ENCODE results near the gene YLPM1. TPM values are rescaled to one million over a fixed set of nuclear protein-coding genes. Genes with fewer than 3 reads are reported as not detected.
"Not testable (repeated sequence)": the region's sequence is repeated elsewhere in the genome, so short reads cannot be mapped to it uniquely, and the experiment has no call there.

The YLPM1 gene
- total and polyA plus RNA-seq, 11 donors, result 15.0 to 48.1 (median 25.5) TPM

DNA sequence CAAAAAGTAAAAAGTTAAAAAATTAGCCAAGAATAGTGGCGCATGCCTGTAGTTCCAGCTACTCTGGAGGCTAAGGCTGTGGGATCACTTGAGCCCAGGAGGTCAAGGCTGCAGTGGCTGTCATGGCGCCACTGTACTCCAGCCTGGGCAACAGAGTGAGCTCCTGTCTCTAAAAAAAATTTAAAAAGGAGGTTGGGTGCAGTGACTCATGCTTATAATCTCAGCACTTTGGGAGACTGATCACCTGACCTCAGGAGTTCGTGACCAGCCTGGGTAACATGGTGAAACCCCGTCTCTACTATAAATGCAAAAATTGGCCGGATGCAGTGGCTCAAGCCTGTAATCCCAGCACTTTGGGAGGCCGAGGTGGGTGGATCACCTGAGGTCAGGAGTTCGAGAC lies 8.2 kb upstream of the YLPM1 start:
- intact Hi-C loops (cut with DNase I), result no loop called here

DNA sequence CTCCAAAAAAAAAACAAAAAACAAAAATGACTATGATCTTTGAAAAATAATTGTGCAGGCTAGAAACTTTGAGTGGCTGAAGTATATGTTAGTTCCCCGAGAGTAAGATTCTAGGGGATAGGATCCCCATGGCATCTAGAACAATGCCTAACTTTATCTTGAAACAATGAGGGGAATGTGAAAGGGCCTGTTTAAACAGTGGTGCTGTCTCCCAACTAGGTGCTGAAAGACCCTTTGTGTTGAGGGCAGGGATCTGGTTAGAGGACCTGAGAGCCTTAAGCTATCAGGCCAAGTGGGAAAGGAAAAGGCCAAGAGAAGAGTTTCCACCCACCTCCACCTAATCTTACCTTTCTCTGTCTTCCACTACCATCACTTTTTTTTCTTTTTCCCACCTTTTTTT lies 6.8 kb upstream of the YLPM1 start:
- intact Hi-C loops (cut with DNase I), result no loop called here
- WGBS, 4 donors, result 56 to 71% (median 66%) methylated on average over 1 of the region's 1 CpG
- Histone ChIP-seq H3K9me3 (peaks cover 0 to 15% (median 3%) of the 10 kb centered on the region in 12 donors), H3K4me1 (no peaks in the 10 kb centered on the region), H3K27me3 (no peaks in the 10 kb centered on the region), H3K36me3 (no peaks in the 10 kb centered on the region), H3K4me3 (no peak overlapping the region), H3K27ac (no peak overlapping the region)
- no peak for TF ChIP-seq POLR2A (IDR thresholded peaks at IDR 0.05)
- TF ChIP-seq, protein P1, sequence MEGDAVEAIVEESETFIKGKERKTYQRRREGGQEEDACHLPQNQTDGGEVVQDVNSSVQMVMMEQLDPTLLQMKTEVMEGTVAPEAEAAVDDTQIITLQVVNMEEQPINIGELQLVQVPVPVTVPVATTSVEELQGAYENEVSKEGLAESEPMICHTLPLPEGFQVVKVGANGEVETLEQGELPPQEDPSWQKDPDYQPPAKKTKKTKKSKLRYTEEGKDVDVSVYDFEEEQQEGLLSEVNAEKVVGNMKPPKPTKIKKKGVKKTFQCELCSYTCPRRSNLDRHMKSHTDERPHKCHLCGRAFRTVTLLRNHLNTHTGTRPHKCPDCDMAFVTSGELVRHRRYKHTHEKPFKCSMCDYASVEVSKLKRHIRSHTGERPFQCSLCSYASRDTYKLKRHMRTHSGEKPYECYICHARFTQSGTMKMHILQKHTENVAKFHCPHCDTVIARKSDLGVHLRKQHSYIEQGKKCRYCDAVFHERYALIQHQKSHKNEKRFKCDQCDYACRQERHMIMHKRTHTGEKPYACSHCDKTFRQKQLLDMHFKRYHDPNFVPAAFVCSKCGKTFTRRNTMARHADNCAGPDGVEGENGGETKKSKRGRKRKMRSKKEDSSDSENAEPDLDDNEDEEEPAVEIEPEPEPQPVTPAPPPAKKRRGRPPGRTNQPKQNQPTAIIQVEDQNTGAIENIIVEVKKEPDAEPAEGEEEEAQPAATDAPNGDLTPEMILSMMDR (IDR thresholded peaks at IDR 0.05), result no peak
- ATAC-seq, result no peak
- no peak for DNase-seq

More for the DNA sequence above, 8.2 kb upstream of the YLPM1 start:
- no peaks in the 10 kb centered on the region for H3K36me3 ChIP-seq
- 86 to 92% (median 91%) methylated on average over 7 of the region's 7 CpGs for WGBS, 4 donors
- no peak overlapping the region for H3K27ac ChIP-seq
- DNase-seq (no peak), ATAC-seq (no peak)
- no peaks in the 10 kb centered on the region for H3K4me1 ChIP-seq
- TF ChIP-seq, protein P1 (IDR thresholded peaks at IDR 0.05), result no peak
- TF ChIP-seq POLR2A (IDR thresholded peaks at IDR 0.05), result no peak
- no peak overlapping the region for H3K4me3 ChIP-seq
- no peaks in the 10 kb centered on the region for H3K27me3 ChIP-seq
- H3K9me3 ChIP-seq, result peaks cover 0 to 15% (median 3%) of the 10 kb centered on the region in 12 donors

GRCh38 chr14:74758505-74758904 lies 4.6 kb upstream of the YLPM1 start:
- intact Hi-C loops (cut with DNase I), result not testable (repeated sequence)

DNA sequence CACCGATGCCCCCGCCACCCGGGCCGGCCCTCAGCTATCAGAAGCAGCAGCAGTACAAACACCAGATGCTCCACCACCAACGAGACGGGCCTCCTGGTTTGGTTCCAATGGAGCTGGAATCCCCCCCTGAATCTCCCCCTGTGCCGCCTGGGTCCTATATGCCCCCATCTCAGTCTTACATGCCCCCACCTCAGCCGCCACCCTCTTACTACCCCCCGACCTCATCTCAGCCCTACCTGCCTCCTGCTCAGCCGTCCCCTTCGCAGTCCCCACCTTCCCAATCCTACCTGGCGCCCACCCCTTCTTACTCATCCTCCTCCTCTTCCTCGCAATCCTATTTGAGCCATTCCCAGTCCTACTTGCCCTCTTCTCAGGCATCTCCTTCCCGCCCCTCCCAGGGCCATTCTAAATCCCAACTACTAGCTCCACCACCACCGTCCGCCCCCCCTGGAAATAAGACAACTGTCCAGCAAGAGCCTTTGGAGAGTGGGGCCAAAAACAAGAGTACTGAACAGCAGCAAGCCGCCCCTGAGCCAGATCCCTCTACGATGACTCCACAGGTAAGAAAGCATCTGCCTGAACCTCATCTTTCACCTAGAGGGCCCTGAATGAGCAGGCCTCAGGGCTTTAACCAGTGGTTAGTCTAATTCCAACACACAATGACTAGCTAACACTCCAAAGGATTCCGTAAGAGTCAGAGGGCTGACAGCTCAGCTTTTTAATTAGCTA lies 851 bp downstream of the YLPM1 start:
- peak overlapping the region; percentile 85 to 98 (median 92) for H3K27ac ChIP-seq
- DNase-seq (peak in 3 of 5 donors; percentile 18 to 30 (median 26)), ATAC-seq (peak in 2 of 4 donors; percentile 1 to 14)

More at GRCh38 chr14:74758505-74758904, 4.6 kb upstream of the YLPM1 start:
- H3K9me3 ChIP-seq, H3K4me3 ChIP-seq, H3K27me3 ChIP-seq, H3K36me3 ChIP-seq, H3K4me1 ChIP-seq, DNase-seq, ATAC-seq, H3K27ac ChIP-seq: not testable (repeated sequence)
- 91 to 95% (median 93%) methylated on average over 5 of the region's 5 CpGs for WGBS, 4 donors

More for the DNA sequence above, 851 bp downstream of the YLPM1 start:
- Histone ChIP-seq H3K9me3 (no peaks in the 10 kb centered on the region), H3K27me3 (no peaks in the 10 kb centered on the region), H3K4me3 (peak overlapping the region; percentile 87 to 100 (median 97)), H3K36me3 (peaks cover 0 to 3% (median 0%) of the 10 kb centered on the region in 9 donors), H3K4me1 (peaks cover 0 to 49% (median 39%) of the 10 kb centered on the region in 12 donors)
- WGBS, 4 donors, result 0 to 3% (median 1%) methylated on average over 15 to 19 of the region's 19 CpGs
- TF ChIP-seq, protein P1 (IDR thresholded peaks at IDR 0.05), result no peak
- no peak for TF ChIP-seq POLR2A (IDR thresholded peaks at IDR 0.05)
- intact Hi-C loops (cut with DNase I), result loop anchor here in 3 of 10 donors (10.0 kb wide), 1 partner anchor 49 kb away; the partner anchor contains the start of genes AREL1 (in 3 of the 3) and FCF1 (in 3 of the 3)
